ENCODE results near the gene MGAT4B. TPM values are rescaled to one million over a fixed set of nuclear protein-coding genes. Genes with fewer than 3 reads are reported as not detected.
A peak's percentile ranks its signal among the peaks of the same experiment; 100 is the strongest.

MGAT4B gene
- total and polyA plus RNA-seq, 2 of the 13 experiments (the other 11 are each of a cell fraction or from before 2014, with no cell fraction given), result 93.5 to 130 TPM

DNA sequence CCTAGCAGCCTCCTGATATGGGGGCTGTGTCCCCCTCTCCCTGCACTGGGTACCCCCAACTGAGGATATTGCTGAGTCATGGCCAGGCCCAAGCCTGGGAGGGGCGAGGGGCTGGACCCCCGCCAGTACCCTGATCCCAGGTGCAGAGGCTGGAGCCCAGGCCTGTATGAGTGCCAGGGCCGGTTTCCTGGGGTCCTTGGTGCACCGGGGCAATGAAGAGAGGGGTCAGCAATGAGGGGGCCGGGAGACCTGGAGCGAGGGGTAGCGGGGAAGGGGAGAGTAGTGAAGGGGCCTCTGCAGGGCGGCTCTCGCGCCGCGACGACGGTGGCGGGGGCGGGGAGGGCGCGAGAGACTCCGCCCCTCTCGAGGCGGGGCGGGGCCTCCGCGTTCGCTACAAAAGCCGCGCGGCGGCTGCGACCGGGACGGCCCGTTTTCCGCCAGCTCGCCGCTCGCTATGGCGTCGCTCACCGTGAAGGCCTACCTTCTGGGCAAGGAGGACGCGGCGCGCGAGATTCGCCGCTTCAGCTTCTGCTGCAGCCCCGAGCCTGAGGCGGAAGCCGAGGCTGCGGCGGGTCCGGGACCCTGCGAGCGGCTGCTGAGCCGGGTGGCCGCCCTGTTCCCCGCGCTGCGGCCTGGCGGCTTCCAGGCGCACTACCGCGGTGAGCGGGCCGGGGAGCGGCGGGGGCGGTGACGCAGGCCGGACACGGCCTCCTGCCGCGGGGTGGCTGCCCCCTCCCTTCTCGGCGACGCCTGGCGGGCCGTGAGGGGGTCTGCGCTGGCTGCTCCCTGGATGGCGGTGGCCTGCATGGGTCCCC lies 14.0 kb upstream of the MGAT4B start, which contains the start of gene SQSTM1 (continued):
- TF ChIP-seq, protein P1, sequence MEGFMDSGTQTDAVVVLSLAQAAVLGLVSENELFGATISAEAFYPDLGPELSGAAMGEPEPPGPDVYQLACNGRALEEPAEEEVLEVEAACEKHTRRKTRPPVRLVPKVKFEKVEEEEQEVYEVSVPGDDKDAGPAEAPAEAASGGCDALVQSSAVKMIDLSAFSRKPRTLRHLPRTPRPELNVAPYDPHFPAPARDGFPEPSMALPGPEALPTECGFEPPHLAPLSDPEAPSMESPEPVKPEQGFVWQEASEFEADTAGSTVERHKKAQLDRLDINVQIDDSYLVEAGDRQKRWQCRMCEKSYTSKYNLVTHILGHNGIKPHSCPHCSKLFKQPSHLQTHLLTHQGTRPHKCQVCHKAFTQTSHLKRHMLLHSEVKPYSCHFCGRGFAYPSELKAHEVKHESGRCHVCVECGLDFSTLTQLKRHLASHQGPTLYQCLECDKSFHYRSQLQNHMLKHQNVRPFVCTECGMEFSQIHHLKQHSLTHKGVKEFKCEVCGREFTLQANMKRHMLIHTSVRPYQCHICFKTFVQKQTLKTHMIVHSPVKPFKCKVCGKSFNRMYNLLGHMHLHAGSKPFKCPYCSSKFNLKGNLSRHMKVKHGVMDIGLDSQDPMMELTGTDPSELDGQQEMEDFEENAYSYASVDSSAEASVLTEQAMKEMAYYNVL (CRISPR knock-in tag; IDR thresholded peaks at IDR 0.05; ENCODE audit: borderline replicate concordance), result 0 out of 2 replicates have a peak, but pooled peaks have one; percentile 69
- TF ChIP-seq, protein P2, sequence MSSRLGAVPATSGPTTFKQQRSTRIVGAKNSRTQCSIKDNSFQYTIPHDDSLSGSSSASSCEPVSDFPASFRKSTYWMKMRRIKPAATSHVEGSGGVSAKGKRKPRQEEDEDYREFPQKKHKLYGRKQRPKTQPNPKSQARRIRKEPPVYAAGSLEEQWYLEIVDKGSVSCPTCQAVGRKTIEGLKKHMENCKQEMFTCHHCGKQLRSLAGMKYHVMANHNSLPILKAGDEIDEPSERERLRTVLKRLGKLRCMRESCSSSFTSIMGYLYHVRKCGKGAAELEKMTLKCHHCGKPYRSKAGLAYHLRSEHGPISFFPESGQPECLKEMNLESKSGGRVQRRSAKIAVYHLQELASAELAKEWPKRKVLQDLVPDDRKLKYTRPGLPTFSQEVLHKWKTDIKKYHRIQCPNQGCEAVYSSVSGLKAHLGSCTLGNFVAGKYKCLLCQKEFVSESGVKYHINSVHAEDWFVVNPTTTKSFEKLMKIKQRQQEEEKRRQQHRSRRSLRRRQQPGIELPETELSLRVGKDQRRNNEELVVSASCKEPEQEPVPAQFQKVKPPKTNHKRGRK (CRISPR knock-in tag; IDR thresholded peaks at IDR 0.05), result no peak
- TF ChIP-seq TCF7L2 (IDR thresholded peaks at IDR 0.05; ENCODE audit: low read depth, low read length), result no peak
- TF ChIP-seq MXI1 (IDR thresholded peaks at IDR 0.05; ENCODE audit: borderline replicate concordance, low read depth, low read length), result peak; percentile 57; the same call in 2 of the 3 replicates
- TF ChIP-seq NFYB (CRISPR knock-in tag; IDR thresholded peaks at IDR 0.05), result no peak
- TF ChIP-seq ZBTB21 (CRISPR knock-in tag; IDR thresholded peaks at IDR 0.05), result no peak; the same call in 1 of the 2 replicates
- peak; percentile 70; the same call in 1 of the 2 replicates for TF ChIP-seq GABPB1 (CRISPR knock-in tag; IDR thresholded peaks at IDR 0.05)
- TF ChIP-seq SPEN (CRISPR knock-in tag; IDR thresholded peaks at IDR 0.05; ENCODE audit: low read depth), result peak; percentile 74
- TF ChIP-seq GLI4 (CRISPR knock-in tag; IDR thresholded peaks at IDR 0.05; ENCODE audit: borderline replicate concordance), result no peak
- TF ChIP-seq, protein P3, sequence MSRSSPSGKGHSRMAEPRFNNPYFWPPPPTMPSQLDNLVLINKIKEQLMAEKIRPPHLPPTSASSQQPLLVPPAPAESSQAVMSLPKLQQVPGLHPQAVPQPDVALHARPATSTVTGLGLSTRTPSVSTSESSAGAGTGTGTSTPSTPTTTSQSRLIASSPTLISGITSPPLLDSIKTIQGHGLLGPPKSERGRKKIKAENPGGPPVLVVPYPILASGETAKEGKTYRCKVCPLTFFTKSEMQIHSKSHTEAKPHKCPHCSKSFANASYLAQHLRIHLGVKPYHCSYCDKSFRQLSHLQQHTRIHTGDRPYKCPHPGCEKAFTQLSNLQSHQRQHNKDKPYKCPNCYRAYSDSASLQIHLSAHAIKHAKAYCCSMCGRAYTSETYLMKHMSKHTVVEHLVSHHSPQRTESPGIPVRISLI (CRISPR knock-in tag; IDR thresholded peaks at IDR 0.05; ENCODE audit: borderline replicate concordance), result peak; percentile 18; the same call in 1 of the 2 replicates
- no peak for TF ChIP-seq MAF1 (CRISPR knock-in tag; IDR thresholded peaks at IDR 0.05; ENCODE audit: borderline replicate concordance)
- TF ChIP-seq NCOR1 (IDR thresholded peaks at IDR 0.05; ENCODE audit: borderline replicate concordance, low read length), result 0 out of 2 replicates have a peak, but pooled peaks have one; percentile 28
- TF ChIP-seq, protein P4, sequence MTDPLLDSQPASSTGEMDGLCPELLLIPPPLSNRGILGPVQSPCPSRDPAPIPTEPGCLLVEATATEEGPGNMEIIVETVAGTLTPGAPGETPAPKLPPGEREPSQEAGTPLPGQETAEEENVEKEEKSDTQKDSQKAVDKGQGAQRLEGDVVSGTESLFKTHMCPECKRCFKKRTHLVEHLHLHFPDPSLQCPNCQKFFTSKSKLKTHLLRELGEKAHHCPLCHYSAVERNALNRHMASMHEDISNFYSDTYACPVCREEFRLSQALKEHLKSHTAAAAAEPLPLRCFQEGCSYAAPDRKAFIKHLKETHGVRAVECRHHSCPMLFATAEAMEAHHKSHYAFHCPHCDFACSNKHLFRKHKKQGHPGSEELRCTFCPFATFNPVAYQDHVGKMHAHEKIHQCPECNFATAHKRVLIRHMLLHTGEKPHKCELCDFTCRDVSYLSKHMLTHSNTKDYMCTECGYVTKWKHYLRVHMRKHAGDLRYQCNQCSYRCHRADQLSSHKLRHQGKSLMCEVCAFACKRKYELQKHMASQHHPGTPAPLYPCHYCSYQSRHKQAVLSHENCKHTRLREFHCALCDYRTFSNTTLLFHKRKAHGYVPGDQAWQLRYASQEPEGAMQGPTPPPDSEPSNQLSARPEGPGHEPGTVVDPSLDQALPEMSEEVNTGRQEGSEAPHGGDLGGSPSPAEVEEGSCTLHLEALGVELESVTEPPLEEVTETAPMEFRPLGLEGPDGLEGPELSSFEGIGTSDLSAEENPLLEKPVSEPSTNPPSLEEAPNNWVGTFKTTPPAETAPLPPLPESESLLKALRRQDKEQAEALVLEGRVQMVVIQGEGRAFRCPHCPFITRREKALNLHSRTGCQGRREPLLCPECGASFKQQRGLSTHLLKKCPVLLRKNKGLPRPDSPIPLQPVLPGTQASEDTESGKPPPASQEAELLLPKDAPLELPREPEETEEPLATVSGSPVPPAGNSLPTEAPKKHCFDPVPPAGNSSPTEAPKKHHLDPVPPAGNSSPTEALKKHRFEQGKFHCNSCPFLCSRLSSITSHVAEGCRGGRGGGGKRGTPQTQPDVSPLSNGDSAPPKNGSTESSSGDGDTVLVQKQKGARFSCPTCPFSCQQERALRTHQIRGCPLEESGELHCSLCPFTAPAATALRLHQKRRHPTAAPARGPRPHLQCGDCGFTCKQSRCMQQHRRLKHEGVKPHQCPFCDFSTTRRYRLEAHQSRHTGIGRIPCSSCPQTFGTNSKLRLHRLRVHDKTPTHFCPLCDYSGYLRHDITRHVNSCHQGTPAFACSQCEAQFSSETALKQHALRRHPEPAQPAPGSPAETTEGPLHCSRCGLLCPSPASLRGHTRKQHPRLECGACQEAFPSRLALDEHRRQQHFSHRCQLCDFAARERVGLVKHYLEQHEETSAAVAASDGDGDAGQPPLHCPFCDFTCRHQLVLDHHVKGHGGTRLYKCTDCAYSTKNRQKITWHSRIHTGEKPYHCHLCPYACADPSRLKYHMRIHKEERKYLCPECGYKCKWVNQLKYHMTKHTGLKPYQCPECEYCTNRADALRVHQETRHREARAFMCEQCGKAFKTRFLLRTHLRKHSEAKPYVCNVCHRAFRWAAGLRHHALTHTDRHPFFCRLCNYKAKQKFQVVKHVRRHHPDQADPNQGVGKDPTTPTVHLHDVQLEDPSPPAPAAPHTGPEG (CRISPR knock-in tag; IDR thresholded peaks at IDR 0.05), result peak; percentile 56
- TF ChIP-seq MEIS2 (CRISPR knock-in tag; IDR thresholded peaks at IDR 0.05), result no peak; the same call in 1 of the 2 replicates
- peak; percentile 61 for TF ChIP-seq FOXA3 (CRISPR knock-in tag; IDR thresholded peaks at IDR 0.05)
- 0 out of 2 replicates have a peak, but pooled peaks have one; percentile 39 for TF ChIP-seq MTA1 (CRISPR knock-in tag; IDR thresholded peaks at IDR 0.05; ENCODE audit: borderline replicate concordance)
- TF ChIP-seq, protein P5, sequence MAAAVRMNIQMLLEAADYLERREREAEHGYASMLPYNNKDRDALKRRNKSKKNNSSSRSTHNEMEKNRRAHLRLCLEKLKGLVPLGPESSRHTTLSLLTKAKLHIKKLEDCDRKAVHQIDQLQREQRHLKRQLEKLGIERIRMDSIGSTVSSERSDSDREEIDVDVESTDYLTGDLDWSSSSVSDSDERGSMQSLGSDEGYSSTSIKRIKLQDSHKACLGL (CRISPR knock-in tag; IDR thresholded peaks at IDR 0.05), result no peak; the same call in none of the 2 replicates

All from HepG2 (cell line).